Heart left ventricle (tissue), 16 donors: ENCODE results near the gene ATG12. TPM values are rescaled to one million over a fixed set of nuclear protein-coding genes. Genes with fewer than 3 reads are reported as not detected.

Experiments
- ATAC-seq, 4 donors: fragments of 200-7000 bp; cut with Tn5 transposase; one replicate each; pipeline ENCODE4 v1.9.1; 2020 to 2022; ENCODE audit warnings: moderate library complexity in 4 of 4, mild to moderate bottlenecking in 3 of 4, moderate number of reproducible peaks in 1 of 4
- DNase-seq, 5 donors: peaks; one replicate each; pipeline ENCODE4 v3.0.0-alpha.2; 2020
- H3K27ac ChIP-seq, 12 donors: fragments of 200-600 bp; sonication (generic) in 4 of 12; one replicate each; pipeline versions ENCODE4 v1.5.0 to v1.8.0; 2016 to 2022; ENCODE audit warnings: mild to moderate bottlenecking in 2 of 12
- H3K27me3 ChIP-seq, 9 donors: fragments of 200-600 bp; sonication (generic) in 2 of 9; one replicate each; pipeline versions ENCODE4 v1.5.1 to v1.8.0; 2016 to 2022; ENCODE audit warnings: mild to moderate bottlenecking in 3 of 9
- H3K36me3 ChIP-seq, 9 donors: fragments of 200-600 bp; sonication (generic) in 2 of 9; one replicate each; pipeline versions ENCODE4 v1.5.0 to v1.8.0; 2018 to 2022; ENCODE audit warnings: mild to moderate bottlenecking in 2 of 9
- H3K4me1 ChIP-seq, 12 donors: fragments of 200-600 bp; sonication (generic) in 4 of 12; one replicate each; pipeline versions ENCODE4 v1.5.0 to v1.8.0; 2016 to 2022; ENCODE audit warnings: mild to moderate bottlenecking in 3 of 12
- H3K4me3 ChIP-seq, 12 donors: fragments of 200-600 bp; sonication (generic) in 4 of 12; one replicate each; pipeline versions ENCODE4 v1.5.0 to v1.8.0; 2017 to 2022; ENCODE audit warnings: mild to moderate bottlenecking in 9 of 12, moderate library complexity in 4 of 12
- H3K9me3 ChIP-seq, 12 donors: fragments of 200-600 bp; sonication (generic) in 4 of 12; one replicate each; pipeline versions ENCODE4 v1.5.0 to v1.8.0; 2016 to 2022; ENCODE audit warnings: mild to moderate bottlenecking in 1 of 12
- POLR2A ChIP-seq, 2 donors: fragments of 450-650 bp; IDR thresholded peaks; one replicate each; pipeline ENCODE4 v1.6.1; 2017; ENCODE audit warnings: antibody characterized with exemption in 2 of 2, mild to moderate bottlenecking in 2 of 2, moderate library complexity in 2 of 2
- WGBS, 4 donors: extraction: QIAGEN DNeasy Blood & Tissue Kit in 2 of 4; methylation state at CpG; one replicate each; pipeline versions ENCODE4 v1.1.5 to v1.1.7; 2013 to 2018; 5-methylcytosine and 5-hydroxymethylcytosine counted together
- intact Hi-C, 10 donors: fragments of 100-400 bp; cut with DNase I; formaldehyde crosslinking; loops; one replicate each; pipeline versions ENCODE4 v1.11.1 to v1.14.2; 2022
- polyA plus RNA-seq, 2 donors: library from polyadenylated mRNA; stranded (reverse); fragments of 200-250 nt; gene quantifications; one replicate each; pipeline ENCODE4 v1.2.3, GENCODE V29; 2013
- total RNA-seq, 9 donors: library from RNA; depleted of rRNA in 2 of 9; stranded (reverse); fragments of >200 nt in 2 of 9; fragmentation: NEBNext Ultra II Directional in 3 of 9; extraction: Animal tissue kit (Norgen Biotek cat#: 25700) in 3 of 9; gene quantifications; one replicate each; pipeline versions ENCODE4 v1.1.0 to v1.2.4, GENCODE V29; 2016 to 2023
- TF ChIP-seq, protein P1 (sequence below), 12 donors: fragments of 200-600 bp; sonication (generic) in 4 of 12; IDR thresholded peaks; one replicate each; pipeline versions ENCODE4 v1.5.0 to v1.8.0; 2018 to 2022; ENCODE audit warnings: antibody characterized with exemption in 12 of 12, mild to moderate bottlenecking in 5 of 12
- donor health status: ischemic (EF 13 %, LVEDD 7.1; RV severe dilation, severe dysfunction).
- donor health status: healthy with polysubstance abuse.
- donor health status: DM: no; HTN: yes; CAD: no.
- donor health status: DM: no; HTN: no; CAD: no.
- donor health status: ischemic (EF 25% LVEDD 6.9; RV normal size, moderate dysfunction).
- donor health status: ischemic (EF 25% LVEDD 5.7; RV mildly dilated, moderate dysfunction).
- donor health status: healthy.
- donor health status: DM: yes; HTN: yes; CAD: no.
- donor health status: ischemic (EF 35%, LVEDD 5.7; RV mildly dilated, moderate dysfunction).
- donor health status: nonischemic (EF 11% LVEDD 7.7; RV severe dilation, severe dysfunction).
- donor health status: DM: yes; HTN: yes; CAD: no.
- donor health status: PGD.
- donor health status: ischemic (EF 29% LVEDD 5.4; RV normal size, mild dysfunction).
- donor health status: nonischemic (EF 23%, LVEDD 6.1; RV moderate dilation, normal function).

ATG12 gene
- total and polyA plus RNA-seq, 11 donors: 15.3 to 31.3 (median 23.0) TPM

GRCh38 chr5:115859378-115859777 lies 18.0 kb upstream of the ATG12 start:
- H3K4me1 ChIP-seq: peaks cover 0 to 47% (median 26%) of the 10 kb centered on the region in 12 donors

GRCh38 chr5:115858396-115858795 lies 17.0 kb upstream of the ATG12 start:
- H3K4me1 ChIP-seq: peaks cover 0 to 44% (median 26%) of the 10 kb centered on the region in 12 donors
- 87 to 92% (median 90%) methylated on average over 3 of the region's 3 CpGs for WGBS, 4 donors
- H3K27ac ChIP-seq: no peak overlapping the region
- ATAC-seq (no peak), DNase-seq (no peak)
- H3K36me3 ChIP-seq: no peaks in the 10 kb centered on the region
- TF ChIP-seq, protein P1, sequence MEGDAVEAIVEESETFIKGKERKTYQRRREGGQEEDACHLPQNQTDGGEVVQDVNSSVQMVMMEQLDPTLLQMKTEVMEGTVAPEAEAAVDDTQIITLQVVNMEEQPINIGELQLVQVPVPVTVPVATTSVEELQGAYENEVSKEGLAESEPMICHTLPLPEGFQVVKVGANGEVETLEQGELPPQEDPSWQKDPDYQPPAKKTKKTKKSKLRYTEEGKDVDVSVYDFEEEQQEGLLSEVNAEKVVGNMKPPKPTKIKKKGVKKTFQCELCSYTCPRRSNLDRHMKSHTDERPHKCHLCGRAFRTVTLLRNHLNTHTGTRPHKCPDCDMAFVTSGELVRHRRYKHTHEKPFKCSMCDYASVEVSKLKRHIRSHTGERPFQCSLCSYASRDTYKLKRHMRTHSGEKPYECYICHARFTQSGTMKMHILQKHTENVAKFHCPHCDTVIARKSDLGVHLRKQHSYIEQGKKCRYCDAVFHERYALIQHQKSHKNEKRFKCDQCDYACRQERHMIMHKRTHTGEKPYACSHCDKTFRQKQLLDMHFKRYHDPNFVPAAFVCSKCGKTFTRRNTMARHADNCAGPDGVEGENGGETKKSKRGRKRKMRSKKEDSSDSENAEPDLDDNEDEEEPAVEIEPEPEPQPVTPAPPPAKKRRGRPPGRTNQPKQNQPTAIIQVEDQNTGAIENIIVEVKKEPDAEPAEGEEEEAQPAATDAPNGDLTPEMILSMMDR (IDR thresholded peaks at IDR 0.05): no peak
- TF ChIP-seq POLR2A (IDR thresholded peaks at IDR 0.05): no peak
- no peak overlapping the region for H3K4me3 ChIP-seq
- intact Hi-C loops: no loop called here
- H3K27me3 ChIP-seq: no peaks in the 10 kb centered on the region
- peaks cover 0 to 14% (median under 1%) of the 10 kb centered on the region in 12 donors for H3K9me3 ChIP-seq

More at GRCh38 chr5:115859378-115859777, 18.0 kb upstream of the ATG12 start:
- no peak for ATAC-seq
- Histone ChIP-seq H3K27ac (no peak overlapping the region), H3K36me3 (no peaks in the 10 kb centered on the region), H3K27me3 (no peaks in the 10 kb centered on the region), H3K4me3 (no peak overlapping the region), H3K9me3 (peaks cover 0 to 11% (median 0%) of the 10 kb centered on the region in 12 donors)
- no peak for DNase-seq
- TF ChIP-seq, protein P1 (IDR thresholded peaks at IDR 0.05): no peak
- TF ChIP-seq POLR2A (IDR thresholded peaks at IDR 0.05): no peak
- intact Hi-C loops: no loop called here

GRCh38 chr5:115857626-115858349 lies 16.4 kb upstream of the ATG12 start:
- Histone ChIP-seq H3K9me3 (peaks cover 0 to 12% (median 2%) of the 10 kb centered on the region in 12 donors), H3K27ac (no peak overlapping the region), H3K4me1 (peaks cover 0 to 44% (median 26%) of the 10 kb centered on the region in 12 donors), H3K4me3 (no peak overlapping the region), H3K27me3 (no peaks in the 10 kb centered on the region), H3K36me3 (no peaks in the 10 kb centered on the region)
- DNase-seq (no peak), ATAC-seq (no peak)
- TF ChIP-seq, protein P1 (IDR thresholded peaks at IDR 0.05): no peak
- no peak for TF ChIP-seq POLR2A (IDR thresholded peaks at IDR 0.05)
- 48 to 57% (median 53%) methylated on average over 2 of the region's 2 CpGs for WGBS, 4 donors
- intact Hi-C loops: no loop called here

- Histone ChIP-seq H3K4me3 (no peak overlapping the region), H3K4me1 (peaks cover 0 to 44% (median 28%) of the 10 kb centered on the region in 12 donors), H3K27ac (peak overlapping the region in 1 of 12 donors; percentile 18), H3K36me3 (no peaks in the 10 kb centered on the region), H3K9me3 (peaks cover 0 to 12% (median 2%) of the 10 kb centered on the region in 12 donors), H3K27me3 (no peaks in the 10 kb centered on the region)
- TF ChIP-seq, protein P1 (IDR thresholded peaks at IDR 0.05): no peak
- no peak for TF ChIP-seq POLR2A (IDR thresholded peaks at IDR 0.05)
- DNase-seq (no peak), ATAC-seq (no peak)
- 39 to 52% (median 48%) methylated on average over 1 of the region's 1 CpG for WGBS, 4 donors
- intact Hi-C loops: no loop called here
Measured at GRCh38 chr5:115857057-115857479, 15.7 kb upstream of the ATG12 start.
